ENCODE results near the gene CHAT. TPM values are rescaled to one million over a fixed set of nuclear protein-coding genes. Genes with fewer than 3 reads are reported as not detected.

The CHAT gene
- total and polyA plus RNA-seq, 2 experiments from 2014 or later: not detected

DNA sequence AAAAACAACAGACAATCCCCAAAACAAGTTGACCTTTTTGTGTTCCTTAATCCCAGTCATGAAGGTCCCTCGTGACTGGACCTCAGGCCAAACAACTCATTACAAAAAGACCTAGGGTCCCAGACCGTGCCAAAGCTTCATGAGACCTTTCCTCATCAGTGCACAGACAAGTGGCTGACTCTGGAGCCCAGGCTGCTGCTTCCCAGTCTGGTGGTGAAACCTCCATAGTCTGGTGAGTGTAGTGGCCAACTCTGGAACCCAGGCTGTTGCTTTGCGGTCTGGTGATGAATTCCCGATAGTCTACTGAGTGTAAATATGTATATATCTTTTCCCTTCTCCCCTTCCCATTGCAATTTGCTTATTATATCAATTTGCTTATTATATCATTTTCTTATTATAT is 25.9 kb upstream of the CHAT start:
- Histone ChIP-seq H3K27ac (no peak overlapping the region), H3K4me3 (no peak overlapping the region), H3K4me2 (ENCODE audit: unreplicated experiment) (no peak overlapping the region), H3F3A (ENCODE audit: insufficient read depth) (peaks cover 11% of the 10 kb centered on the region; the same call in 1 of the 2 replicates), H4K20me1 (ENCODE audit: insufficient read depth) (no peaks in the 10 kb centered on the region), H3K36me3 (ENCODE audit: low read depth) (no peaks in the 10 kb centered on the region), H2AFZ (no peak overlapping the region), H3K27me3 (replicated peaks; ENCODE audit: insufficient read depth) (no peaks in the 10 kb centered on the region), H3K9me2 (ENCODE audit: insufficient read depth) (no peaks in the 10 kb centered on the region; the same call in 1 of the 2 replicates), H3K9me3 (ENCODE audit: low read depth) (no peaks in the 10 kb centered on the region), H3K4me1 (ENCODE audit: insufficient read depth) (peaks cover 21% of the 10 kb centered on the region), H3K79me2 (ENCODE audit: insufficient read depth) (no peaks in the 10 kb centered on the region), H3K9ac (no peak overlapping the region)
- no peak for DNase-seq
- in situ Hi-C loops (cut with MboI): loop anchor here (25.0 kb wide), 2 partner anchors 324 to 624 kb away; no protein-coding TSS in a partner anchor
- WGBS, 2 experiments (ENCODE audit: low coverage in 1 of 2, low lambda C conversion rate in 2 of 2, missing lambda C conversion rate in 2 of 2): 50% methylated on average over 4 of the region's 4 CpGs
- no peak for TF ChIP-seq EZH2phosphoT487 (IDR thresholded peaks at IDR 0.05; ENCODE audit: insufficient read depth, low read depth)
- TF ChIP-seq EZH2 (IDR thresholded peaks at IDR 0.05; ENCODE audit: insufficient read depth, poor library complexity, severe bottlenecking): no peak

DNA sequence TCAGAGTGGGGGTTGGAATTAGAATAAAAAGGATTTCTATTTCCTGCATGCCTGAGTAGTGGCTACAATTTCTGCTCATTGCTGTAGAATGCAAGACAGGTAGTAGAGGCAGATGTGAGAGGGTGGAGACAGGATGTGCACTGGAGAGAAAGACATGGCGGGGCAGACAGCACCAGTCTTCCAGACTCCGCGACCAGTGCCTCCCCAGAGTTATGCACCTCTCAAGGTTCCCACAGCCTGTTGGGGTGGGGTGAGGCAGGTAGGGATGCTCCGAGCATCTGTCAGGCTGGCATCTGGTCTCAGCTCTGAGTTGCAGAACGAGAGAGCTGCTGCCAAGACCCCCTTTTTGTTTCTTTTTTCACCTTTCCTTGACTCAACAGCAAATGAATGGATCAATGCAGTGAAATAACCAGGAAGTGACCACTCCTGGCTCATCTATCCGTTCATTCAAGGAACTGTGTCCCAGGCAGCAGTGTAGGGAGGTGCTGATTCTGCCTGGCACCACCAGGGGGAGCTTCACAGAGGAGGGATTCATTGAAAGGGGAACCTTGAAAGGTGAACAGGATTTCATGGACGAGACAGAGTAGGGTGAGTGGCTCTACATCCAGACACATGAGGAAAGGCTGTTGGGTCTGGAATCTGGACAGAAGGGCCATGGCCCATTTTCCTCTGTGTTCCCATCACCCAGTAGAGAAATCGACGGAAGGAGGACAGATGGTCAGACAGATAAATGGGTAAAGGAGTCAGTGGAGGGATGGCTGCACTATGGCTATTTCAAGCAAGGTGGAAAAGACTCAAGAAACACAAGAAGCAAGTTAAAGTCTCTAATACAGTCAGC is 20.9 kb upstream of the CHAT start:
- Histone ChIP-seq H3K27me3 (replicated peaks; ENCODE audit: insufficient read depth) (no peaks in the 10 kb centered on the region), H3K79me2 (ENCODE audit: insufficient read depth) (no peaks in the 10 kb centered on the region), H3K9me3 (ENCODE audit: low read depth) (no peaks in the 10 kb centered on the region), H3K36me3 (ENCODE audit: low read depth) (no peaks in the 10 kb centered on the region), H3K4me1 (ENCODE audit: insufficient read depth) (peaks cover 10% of the 10 kb centered on the region; the same call in 1 of the 2 replicates), H3F3A (ENCODE audit: insufficient read depth) (peaks cover 3% of the 10 kb centered on the region; the same call in 1 of the 2 replicates), H3K4me3 (no peak overlapping the region), H3K4me2 (ENCODE audit: unreplicated experiment) (no peak overlapping the region), H3K9me2 (ENCODE audit: insufficient read depth) (no peaks in the 10 kb centered on the region), H2AFZ (peak overlapping the region; percentile 62), H3K27ac (no peak overlapping the region), H4K20me1 (ENCODE audit: insufficient read depth) (no peaks in the 10 kb centered on the region), H3K9ac (no peak overlapping the region)
- WGBS, 2 experiments (ENCODE audit: low coverage in 1 of 2, low lambda C conversion rate in 2 of 2, missing lambda C conversion rate in 2 of 2): 32 to 34% methylated on average over 9 of the region's 9 CpGs
- DNase-seq: peak; percentile 74
- no peak for TF ChIP-seq EZH2phosphoT487 (IDR thresholded peaks at IDR 0.05; ENCODE audit: insufficient read depth, low read depth)
- TF ChIP-seq EZH2 (IDR thresholded peaks at IDR 0.05; ENCODE audit: insufficient read depth, poor library complexity, severe bottlenecking): no peak
- in situ Hi-C loops (cut with MboI): loop anchor here (25.0 kb wide), 2 partner anchors 319 to 619 kb away; no protein-coding TSS in a partner anchor

DNA sequence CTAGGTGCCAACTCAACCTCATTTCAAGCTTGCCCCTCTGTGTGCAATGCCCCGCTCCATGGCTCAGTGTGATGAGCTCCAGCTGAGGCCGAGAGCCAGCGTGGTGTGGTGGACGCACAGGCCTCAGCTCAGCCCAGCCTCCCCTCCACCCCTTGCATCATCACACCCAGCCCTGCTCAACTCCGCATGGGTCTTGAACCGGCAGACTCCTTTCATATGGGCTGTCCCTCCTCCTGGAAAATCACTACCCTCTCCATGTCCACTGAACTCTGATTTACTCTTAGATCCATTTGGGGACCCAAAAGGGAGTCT is 20.3 kb upstream of the CHAT start:
- Histone ChIP-seq H3K79me2 (ENCODE audit: insufficient read depth) (no peaks in the 10 kb centered on the region), H3K36me3 (ENCODE audit: low read depth) (no peaks in the 10 kb centered on the region), H3K9me3 (ENCODE audit: low read depth) (no peaks in the 10 kb centered on the region), H3K4me3 (no peak overlapping the region), H3K9ac (no peak overlapping the region), H3K9me2 (ENCODE audit: insufficient read depth) (no peaks in the 10 kb centered on the region), H3F3A (ENCODE audit: insufficient read depth) (peaks cover 3% of the 10 kb centered on the region; the same call in 1 of the 2 replicates), H3K4me1 (ENCODE audit: insufficient read depth) (peaks cover 10% of the 10 kb centered on the region; the same call in 1 of the 2 replicates), H4K20me1 (ENCODE audit: insufficient read depth) (no peaks in the 10 kb centered on the region), H2AFZ (peak overlapping the region; percentile 62), H3K27me3 (replicated peaks; ENCODE audit: insufficient read depth) (no peaks in the 10 kb centered on the region), H3K27ac (no peak overlapping the region), H3K4me2 (ENCODE audit: unreplicated experiment) (no peak overlapping the region)
- no peak for DNase-seq
- TF ChIP-seq EZH2phosphoT487 (IDR thresholded peaks at IDR 0.05; ENCODE audit: insufficient read depth, low read depth) (no peak), EZH2 (IDR thresholded peaks at IDR 0.05; ENCODE audit: insufficient read depth, poor library complexity, severe bottlenecking) (no peak)
- WGBS, 2 experiments (ENCODE audit: low coverage in 1 of 2, low lambda C conversion rate in 2 of 2, missing lambda C conversion rate in 2 of 2): 72 to 74% methylated on average over 6 of the region's 6 CpGs
- in situ Hi-C loops (cut with MboI): loop anchor here (25.0 kb wide), 2 partner anchors 319 to 619 kb away; no protein-coding TSS in a partner anchor

DNA sequence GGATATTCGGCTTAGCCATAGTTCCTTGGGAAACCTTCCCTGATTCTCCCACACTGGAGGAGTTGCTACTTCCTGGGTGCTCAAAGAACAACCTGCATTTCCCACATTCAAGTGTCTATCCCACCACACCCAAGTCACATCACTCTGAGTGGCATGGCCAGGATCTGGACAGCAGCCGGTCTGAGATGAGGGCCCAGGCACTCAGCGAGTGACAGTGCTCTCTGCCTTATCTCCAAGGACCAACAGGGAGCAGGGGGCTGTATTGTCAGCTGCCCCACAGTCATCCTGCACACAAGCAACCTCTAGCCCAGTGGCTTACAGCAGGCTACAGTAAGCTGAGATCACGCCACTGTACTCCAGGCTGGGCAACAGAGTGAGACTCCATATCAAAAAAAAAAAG is 19.8 kb upstream of the CHAT start:
- 56 to 63% methylated on average over 4 of the region's 4 CpGs for WGBS, 2 experiments (ENCODE audit: low coverage in 1 of 2, low lambda C conversion rate in 2 of 2, missing lambda C conversion rate in 2 of 2)
- Histone ChIP-seq H3F3A (ENCODE audit: insufficient read depth) (peaks cover 3% of the 10 kb centered on the region; the same call in 1 of the 2 replicates), H3K9me3 (ENCODE audit: low read depth) (no peaks in the 10 kb centered on the region), H3K4me2 (ENCODE audit: unreplicated experiment) (no peak overlapping the region), H3K27ac (no peak overlapping the region), H3K4me3 (no peak overlapping the region), H3K9ac (no peak overlapping the region), H4K20me1 (ENCODE audit: insufficient read depth) (no peaks in the 10 kb centered on the region), H2AFZ (no peak overlapping the region), H3K4me1 (ENCODE audit: insufficient read depth) (peaks cover 10% of the 10 kb centered on the region; the same call in 1 of the 2 replicates), H3K79me2 (ENCODE audit: insufficient read depth) (no peaks in the 10 kb centered on the region), H3K27me3 (replicated peaks; ENCODE audit: insufficient read depth) (no peaks in the 10 kb centered on the region), H3K36me3 (ENCODE audit: low read depth) (no peaks in the 10 kb centered on the region), H3K9me2 (ENCODE audit: insufficient read depth) (no peaks in the 10 kb centered on the region)
- in situ Hi-C loops (cut with MboI): loop anchor here (25.0 kb wide), 2 partner anchors 318 to 618 kb away; no protein-coding TSS in a partner anchor
- TF ChIP-seq EZH2 (IDR thresholded peaks at IDR 0.05; ENCODE audit: insufficient read depth, poor library complexity, severe bottlenecking) (no peak), EZH2phosphoT487 (IDR thresholded peaks at IDR 0.05; ENCODE audit: insufficient read depth, low read depth) (no peak)
- DNase-seq: no peak
